DND-41 (cell line): ENCODE data around the gene RBM43.

Source experiments
- CTCF ChIP-seq: IDR thresholded peaks from 2 replicates; pipeline ENCODE4 v1.5.1; 2012; ENCODE audit warnings: borderline replicate concordance, low read length, moderate library complexity, mild to moderate bottlenecking; ENCODE audit not compliant: poor library complexity, severe bottlenecking; ENCODE audit errors: extremely low read depth
- EZH2 ChIP-seq: IDR thresholded peaks from 3 replicates; pipeline ENCODE4 v1.6.1; 2012; ENCODE audit warnings: borderline replicate concordance, low read depth, mild to moderate bottlenecking, moderate library complexity, low read length, inconsistent platforms; ENCODE audit not compliant: severe bottlenecking

- TF ChIP-seq CTCF = no peak
- no peak for TF ChIP-seq EZH2
These were observed 2.6 kb upstream of the RBM43 start for GRCh38 chr2:151264157-151264825.
